ENCODE measurements around the gene BRINP3.
A peak's percentile ranks its signal among the peaks of the same experiment; 100 is the strongest.

Gene BRINP3

DNA sequence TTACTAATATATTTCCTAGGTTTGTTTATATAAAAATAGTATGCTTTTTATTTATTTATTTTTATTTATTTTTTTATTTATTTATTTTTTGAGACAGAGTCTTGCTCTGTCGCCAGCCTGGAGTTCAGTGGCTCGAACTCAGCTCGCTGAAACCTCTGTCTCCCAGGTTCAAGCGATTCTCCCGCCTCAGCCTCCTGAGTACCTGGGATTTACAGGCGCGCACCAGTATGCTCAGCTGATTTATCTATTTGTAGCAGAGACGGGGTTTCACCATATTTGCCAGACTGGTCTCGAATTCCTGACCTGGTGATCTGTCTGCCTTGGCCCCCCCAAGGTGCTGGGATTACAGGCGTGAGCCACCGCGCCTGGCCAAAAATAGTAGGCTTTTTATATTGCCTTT lies 33.2 kb downstream of the BRINP3 start:
- no peak for DNase-seq

DNA sequence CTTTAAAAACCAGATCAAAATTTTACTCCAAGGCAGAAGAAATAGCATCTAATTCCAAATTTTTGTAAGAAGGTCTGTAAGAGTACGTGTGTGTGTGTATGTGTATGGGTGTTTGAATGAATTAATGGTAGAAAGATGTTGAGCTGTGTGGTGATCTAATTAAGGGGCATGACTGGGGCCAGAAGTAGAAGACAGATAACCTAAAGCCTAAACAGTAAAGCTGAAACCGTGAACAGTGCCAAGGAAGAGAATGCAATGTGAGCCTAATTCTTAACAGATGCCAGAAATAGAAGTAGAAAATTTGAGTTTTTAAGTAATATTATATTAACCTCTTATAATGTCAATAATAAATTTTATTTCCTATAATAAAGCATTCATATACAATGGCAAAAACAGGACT lies 38.2 kb downstream of the BRINP3 start:
- no peak for DNase-seq

DNA sequence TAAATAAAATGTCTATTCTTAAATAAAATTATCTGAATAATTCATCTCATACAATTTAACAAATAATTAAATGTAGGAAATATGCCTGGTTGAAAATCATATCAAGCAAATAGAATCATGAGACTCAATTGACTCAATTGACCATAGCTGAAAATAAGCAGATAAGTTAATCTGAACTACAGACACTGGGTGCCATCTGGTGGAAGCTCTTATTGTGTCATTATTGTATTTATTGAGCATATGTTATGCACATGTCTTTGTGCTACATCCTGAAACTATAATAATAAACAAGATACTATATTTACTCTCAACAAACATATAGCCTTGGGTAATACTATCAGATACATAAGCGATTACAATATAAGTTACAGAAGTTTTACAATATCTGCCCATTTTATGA lies 41.0 kb downstream of the BRINP3 start:
- peak in 1 of 2 experiments; percentile 2 for DNase-seq

DNA sequence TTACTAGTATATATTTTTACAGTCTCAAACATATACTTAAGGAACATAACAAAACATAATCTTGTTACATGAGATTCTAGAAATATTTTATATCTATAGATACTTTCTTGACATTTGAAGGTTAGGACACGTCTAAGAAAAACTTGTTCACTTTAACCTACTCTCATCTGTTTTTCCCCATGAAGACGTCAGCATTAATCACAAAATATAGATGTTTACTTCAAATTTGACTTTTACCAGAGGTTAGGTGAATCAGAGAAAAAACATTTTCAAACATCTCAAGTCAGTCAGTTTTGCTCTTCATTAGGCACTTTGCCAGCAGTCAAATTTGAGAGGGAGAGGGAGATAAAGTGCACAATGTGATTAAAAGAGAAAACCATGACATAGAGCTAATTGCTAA lies 47.7 kb downstream of the BRINP3 start:
- DNase-seq: no peak

DNA sequence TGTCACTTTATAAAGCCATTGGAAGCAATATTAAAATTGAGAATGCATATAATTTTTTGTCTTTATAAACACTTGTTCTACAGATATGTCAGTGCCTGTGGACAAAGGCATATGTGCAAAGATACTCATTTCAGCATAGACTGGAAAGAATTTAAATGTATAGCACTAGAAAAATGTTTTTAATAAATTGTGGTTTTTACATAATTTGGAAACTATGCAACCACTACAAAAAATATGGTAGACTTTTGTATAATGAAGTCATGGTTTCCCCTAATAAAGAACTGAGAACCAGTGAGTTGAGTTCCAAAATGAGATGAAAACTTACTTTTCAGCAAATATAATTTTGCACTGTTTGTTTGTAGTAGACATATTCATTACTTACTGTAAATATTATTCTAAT lies 48.5 kb downstream of the BRINP3 start:
- DNase-seq: no peak

DNA sequence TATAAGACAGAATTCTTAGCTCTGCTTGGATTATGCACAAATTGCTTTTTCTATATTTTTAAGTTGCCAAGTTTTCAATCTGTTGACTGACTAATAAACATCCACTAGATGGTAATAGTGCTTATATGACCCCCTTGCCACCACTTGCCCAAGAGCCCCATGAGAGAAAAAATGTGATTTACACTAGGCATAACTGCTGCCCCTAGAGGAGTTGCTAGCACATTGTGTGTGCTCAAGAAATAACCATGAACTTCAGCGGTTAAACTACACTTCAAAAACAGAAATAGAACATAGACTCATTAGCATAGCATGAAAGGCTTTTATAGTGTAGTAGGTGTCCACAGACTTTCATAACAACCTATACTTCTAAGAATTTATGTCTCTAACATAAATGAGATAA lies 61.4 kb downstream of the BRINP3 start:
- no peak for DNase-seq

DNA sequence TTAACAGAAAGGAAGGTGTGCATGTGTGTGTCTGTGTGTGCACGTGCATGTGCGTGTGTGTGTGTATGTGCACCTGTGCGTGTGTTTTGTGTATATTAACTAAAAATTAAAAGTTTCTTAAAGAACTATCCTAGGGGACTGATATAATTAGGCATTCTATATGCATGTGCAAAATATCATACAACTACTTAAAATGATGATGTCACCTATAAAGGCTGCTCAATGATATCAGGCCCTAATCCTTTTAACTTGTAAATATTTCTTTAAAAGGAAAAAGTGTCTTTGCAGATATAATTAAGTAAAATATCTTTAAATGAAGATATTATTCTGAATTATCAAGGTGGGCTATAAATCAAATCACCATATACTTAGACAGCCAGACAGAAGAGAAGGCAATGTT lies 64.5 kb downstream of the BRINP3 start:
- DNase-seq: no peak

DNA sequence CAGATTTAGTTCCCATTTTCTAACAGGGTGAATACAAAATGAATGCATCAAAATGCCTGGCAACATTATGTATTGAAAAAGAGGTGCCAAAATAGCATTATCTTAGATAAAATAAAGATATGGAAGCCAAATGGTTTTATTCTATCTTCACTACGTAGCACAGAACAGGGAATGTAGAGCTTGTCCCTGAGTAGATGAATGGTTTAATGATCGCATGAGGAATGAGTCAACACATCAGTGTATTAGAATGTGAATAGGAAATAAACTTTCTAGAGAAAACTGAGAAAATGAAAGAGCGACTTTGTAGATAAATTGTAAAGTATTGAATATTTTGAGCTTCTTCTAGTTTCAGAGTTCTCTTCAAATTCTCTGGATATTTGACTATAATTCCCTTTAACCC lies 74.3 kb downstream of the BRINP3 start:
- no peak for DNase-seq

DNA sequence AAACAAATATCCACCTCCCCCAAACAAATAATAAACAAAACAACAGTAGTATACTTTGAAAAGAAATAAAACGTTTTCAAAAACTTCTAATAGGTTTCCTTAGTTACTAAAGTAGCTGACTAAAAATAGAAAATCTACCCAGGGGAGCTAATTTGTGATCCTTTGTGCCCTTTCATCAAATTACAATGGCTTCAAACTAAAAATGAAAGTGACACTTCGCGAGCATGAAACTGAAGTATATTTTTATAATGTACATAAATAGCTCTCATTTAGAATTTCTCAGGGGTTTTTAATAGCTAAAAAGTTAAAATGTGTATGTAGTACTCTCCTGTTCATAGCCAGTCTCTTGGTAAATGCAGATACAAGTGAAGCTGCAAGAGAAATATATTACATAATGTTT lies 78.4 kb downstream of the BRINP3 start:
- no peak for DNase-seq

DNA sequence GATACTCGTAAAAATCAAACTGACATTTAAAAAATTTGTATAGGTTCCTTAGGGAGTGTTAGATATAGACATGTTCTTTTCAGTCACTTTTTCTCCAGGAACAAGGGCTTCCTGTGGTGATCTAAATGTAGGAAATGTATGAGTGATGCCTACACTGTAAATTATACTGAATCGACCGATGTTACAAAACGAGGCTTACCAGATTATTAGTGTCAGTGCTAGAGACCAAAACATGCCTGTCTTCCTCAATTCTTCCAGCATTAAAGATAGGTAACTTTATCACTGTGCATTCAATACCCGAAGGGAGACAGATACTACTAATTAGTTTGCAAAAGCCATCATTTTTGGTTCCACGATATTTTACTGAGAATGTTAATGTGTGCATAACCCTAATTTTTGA lies 86.1 kb downstream of the BRINP3 start:
- no peak for DNase-seq

DNA sequence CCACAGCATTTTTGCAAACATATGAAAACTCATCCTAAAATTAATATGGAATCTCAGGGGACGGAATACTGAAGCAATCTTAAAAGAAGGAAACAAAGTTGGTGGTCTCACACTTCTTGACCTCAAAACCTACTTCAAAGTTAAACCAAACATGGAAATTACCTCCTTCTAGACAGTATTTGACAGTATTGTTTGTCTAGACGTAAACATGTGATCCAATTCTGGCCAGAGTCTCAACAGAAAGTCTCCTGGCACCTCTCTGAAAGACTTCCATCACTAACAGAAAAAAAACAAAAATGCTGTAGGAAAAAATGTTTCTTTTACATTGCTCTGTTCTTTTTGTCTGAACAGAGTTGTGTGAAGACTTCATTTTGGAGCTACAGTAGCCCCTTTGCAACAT lies 99.7 kb downstream of the BRINP3 start:
- no peak for DNase-seq

DNA sequence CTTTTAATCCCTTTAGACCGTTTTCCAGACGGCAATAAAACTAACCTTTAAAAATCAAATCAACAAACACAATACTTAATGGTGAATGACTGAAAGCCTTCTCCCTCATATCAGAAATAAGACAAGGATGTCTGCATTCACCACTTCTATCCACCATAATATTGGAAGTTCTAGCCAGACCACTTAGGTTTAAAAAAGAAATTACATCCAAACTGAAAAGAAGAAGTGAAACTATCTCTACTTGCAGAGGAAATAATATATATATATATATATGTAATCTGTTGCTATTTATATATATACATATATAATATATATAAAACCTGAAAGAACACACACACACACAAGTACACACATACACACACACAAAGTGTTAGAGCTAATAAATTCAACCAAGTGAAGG lies 100.4 kb downstream of the BRINP3 start:
- DNase-seq: no peak

DNA sequence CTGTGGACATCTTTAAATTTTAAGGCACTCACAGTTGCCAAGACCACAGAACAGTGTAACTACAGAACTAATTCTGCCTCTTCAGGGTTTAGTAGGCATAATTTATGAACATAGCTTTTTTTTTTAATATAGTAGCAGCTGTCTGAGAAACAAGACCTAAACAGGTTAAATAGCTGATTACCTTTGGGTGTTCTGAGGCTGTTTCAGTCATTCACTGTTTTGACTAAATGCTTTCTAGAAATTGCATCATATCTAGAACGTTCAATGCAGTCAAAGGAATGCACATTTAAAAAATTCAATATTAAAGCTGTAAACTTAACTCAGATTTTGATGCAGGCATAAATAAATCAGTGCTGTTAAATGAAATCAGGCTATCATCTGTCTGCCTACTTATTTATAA lies 101.6 kb downstream of the BRINP3 start:
- DNase-seq: no peak

DNA sequence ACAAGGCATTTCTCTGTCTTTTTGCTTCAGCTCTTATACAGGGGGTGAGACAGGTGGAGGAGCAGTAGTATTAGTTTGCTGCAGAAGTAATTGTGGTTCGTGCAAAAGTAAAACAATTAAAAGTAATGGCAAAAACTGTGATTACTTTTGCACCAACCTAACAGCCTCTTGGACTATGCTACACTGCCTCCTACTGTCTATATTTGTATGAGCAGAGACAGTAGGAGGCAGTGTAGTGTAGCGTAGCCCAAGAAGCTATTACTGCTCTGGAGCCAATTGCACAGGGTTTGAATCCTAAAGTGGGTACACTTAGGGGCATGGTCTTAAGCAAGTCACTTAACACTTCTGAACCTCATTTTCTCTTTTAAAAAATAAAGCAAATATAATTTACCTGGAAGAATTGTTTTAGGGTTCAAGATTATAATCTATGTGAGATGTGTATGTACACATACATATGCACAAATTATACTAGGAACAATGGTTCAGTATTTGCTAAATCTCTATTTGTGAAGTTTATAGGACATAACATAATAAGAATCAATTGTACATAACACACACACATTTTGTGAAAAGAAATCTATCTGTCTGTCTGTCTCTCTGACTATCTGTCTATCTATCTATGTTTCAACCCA lies 103.8 kb downstream of the BRINP3 start:
- peak in 1 of 2 experiments; percentile 1 for DNase-seq

DNA sequence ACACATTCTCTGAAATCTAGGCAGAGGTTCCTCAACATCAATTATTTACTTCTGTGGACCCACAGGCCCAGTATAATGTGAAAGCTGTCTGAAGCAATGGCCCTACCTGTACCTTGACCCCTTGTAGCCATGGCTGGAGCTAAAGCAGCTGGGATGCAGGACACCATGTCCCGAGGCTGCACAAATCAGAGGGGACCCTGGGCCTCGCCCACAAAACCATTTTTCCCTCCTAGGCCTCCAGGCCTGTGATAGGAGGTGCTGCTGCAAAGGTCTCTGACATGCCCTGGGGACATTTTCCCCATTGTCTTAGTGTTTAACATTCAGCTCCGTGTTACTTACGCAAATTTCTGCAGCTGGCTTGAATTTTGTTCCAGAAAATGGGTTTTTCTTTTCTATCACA lies 110.5 kb downstream of the BRINP3 start:
- DNase-seq: no peak

DNA sequence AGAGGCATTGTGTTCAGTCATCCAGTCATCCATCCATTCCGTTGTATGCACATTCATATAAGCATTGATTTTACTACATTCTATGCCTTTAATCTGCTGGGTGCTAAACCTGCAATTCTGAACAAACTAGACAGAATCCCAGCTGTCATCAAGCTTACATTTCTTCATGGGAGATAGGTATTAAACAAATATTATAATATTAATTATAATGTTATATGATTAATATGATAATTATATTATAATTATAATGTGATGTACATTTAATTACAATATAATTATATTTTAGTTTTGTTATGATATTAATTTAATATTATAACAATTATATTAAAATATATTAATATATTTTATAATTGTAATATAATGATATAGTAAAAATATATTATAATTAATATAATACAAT lies 112.4 kb downstream of the BRINP3 start:
- no peak for DNase-seq

DNA sequence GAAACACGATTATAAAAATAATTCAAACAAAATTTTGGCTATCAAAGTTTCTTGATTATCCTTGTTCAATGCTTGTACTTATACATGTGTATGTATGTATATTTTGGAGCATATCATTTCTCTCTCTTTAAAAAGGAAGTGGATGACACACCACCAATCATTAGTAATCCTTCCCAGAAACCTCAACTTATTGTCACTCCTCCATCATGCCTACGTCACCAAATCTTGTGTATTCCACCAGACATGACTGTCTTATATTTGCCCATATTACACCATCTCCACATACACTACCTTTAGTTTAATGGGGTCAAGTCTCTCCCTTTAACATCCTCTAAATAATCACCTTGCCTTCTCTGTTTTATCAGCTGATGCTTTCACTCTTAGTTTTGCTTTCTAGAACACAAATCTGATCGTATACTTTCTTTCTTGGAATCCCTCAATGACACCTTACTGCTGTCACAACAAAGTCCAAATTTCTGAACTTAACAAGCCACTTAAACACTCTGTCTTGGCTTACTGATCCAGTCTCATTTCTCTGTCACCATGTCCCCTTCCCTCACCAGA lies 124.0 kb downstream of the BRINP3 start:
- no peak for DNase-seq

DNA sequence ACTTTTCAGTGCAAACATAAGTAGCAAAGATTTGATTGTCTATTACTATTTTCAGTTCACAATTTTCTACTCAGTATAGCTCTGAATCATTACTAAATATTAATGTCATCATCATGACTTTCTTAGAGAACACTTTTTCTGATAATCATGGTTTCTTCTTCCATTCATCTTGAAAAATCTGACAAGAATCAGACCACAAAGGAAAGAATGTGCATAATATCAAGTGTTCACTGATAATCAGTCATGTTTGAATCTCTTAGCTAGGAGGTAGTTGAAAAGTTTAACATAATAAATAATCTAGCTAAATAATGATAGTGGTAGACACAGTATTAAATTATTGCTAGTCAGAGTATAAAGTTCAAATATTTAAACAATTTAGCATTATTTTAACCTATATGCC lies 133.2 kb downstream of the BRINP3 start:
- no peak for DNase-seq

DNA sequence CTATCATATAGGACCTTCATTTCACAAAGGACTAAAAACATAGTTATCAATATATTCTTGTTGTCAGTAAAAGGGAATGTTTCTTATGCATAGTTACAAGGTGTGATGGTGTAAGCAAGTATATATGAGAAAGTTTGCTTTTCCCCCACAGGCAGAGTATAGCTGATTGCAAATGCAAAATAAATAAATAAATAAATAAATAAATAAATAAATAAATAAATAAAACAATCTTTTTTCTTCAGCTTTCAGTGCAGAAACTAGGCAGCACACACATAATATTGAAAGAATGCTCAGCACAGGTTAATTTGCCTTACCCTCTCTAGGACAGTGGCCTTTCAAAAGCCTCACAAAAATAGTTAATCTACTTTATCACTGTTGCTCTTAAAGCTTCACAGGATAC lies 138.8 kb downstream of the BRINP3 start:
- no peak for DNase-seq

DNA sequence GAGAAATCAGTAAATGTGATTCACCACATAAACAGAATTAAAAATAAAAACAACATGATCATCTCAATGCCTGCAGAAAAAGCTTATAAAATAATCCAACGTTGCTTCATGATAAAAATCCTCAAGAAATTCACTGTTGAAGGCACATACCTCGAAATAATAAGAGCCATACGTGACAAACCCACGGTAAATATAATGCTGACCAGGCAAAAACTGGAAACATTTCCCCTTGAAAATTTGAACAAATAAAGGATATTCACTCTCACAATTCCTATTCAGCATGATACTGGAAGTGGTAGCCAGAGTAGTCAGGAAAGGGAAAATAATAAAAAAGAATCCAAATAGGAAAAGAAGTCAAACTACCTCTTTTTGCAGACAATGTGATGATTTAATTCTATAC lies 148.8 kb downstream of the BRINP3 start:
- no peak for DNase-seq

DNA sequence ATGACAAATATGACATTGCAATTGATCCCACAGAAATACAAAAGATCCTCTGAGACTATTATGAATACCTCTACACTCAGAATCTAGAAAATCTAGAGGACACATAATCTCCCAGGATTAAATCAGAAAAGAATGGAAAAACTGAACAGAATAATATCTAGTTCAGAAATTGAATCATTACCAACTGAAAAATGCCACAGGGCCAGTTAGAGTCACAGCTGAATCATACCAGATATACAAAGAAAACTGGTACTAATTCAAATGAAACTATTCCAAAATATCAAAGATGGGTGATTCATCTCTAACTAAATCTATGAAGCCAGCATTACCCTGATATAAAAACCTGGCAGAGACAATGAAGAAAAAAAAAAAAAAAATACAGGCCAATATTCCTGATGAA lies 149.3 kb downstream of the BRINP3 start:
- DNase-seq: no peak

DNA sequence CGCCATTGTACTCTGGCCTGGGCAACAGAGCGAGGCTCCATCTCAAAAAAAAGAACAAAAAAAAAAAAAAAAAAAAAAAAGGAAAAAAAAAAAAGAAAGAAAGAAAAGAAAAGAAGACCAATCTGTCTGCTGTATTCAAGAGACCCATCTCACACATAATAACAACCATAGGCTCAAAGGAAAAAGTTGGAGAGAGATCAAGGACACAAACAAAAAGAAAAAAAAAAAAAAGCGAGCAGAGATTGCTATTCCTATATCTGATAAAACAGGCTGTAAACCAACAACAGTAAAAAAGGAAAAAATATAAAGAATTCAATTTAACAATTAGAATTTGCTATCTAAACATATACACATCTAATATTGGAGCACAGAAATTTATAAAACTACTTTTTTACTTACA lies 150.4 kb downstream of the BRINP3 start:
- DNase-seq: no peak

DNA sequence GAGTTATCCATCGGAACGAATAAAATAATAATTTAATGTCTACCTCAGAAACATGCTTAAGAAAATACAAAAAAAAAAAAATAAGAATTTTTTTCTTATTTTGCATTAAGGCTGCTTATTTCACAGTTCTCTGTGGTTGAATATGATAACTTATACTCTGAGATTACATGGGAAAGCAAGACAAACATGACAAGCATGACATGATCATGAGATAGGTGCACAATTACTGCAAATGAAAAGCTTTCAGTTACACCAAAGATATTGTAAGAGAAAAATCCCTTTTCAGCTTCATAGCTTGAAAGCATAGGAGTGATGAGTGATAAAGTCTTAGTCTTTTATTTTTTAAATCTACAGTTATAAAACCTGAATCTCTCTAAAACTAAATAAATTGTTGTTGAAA lies 154.1 kb downstream of the BRINP3 start:
- no peak for DNase-seq

DNA sequence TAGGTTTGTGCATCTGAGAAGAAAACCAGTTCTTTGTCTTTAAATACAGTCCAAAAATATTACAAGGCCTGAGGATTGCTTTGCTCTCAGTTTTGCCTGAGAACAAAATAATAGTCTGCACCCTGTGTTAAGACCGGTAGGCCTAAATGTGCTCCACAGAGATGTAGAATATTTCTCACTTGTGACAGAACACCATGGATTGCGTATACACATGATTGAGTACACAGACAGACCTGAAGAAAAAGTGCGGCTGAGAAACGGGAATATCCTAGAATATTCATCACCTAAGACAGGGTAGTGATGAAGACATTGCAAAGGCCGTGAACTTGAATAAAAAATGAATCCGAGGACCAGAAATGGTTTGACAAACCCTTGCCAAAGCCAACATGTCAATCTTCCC lies 155.4 kb downstream of the BRINP3 start:
- DNase-seq: no peak

DNA sequence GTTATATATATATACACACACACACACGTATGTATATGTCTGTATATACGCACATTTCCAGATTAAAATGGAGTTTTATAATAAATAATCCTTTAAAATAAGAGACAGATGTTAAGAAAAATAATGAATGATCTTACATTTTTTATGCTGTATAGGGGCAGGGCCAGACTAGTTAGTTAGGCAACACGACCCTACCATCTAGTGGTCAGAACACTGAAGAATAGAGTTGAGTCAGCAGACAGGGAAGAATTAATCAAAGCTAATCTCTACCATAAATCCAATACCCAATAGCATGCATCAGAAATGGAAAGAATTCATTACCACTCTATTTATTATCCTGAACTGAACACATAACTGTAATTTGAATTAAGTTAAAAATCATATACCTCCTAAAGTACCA lies 156.7 kb downstream of the BRINP3 start:
- no peak for DNase-seq

DNA sequence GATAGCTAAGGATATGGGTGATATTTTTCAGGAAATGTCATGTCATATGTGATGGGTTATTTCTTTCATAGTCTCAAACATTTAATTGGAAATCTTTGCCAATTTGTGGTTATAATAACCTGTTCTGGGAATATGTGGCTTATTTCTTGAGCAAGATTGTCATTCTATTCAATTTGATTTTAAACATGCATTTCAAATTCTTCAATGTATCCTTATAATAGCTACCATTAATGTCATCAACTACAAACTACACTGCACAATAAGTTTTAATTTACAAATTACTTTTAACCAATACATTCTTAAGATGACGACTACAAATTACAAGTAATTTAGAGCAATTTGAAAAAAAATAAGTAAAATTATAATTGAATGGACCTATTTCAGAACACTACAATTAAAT lies 164.9 kb downstream of the BRINP3 start:
- no peak for DNase-seq

Measured in SW 1271 (cell line).